ENCODE results near the gene GNG8. TPM values are rescaled to one million over a fixed set of nuclear protein-coding genes. Genes with fewer than 3 reads are reported as not detected.
A peak's percentile ranks its signal among the peaks of the same experiment; 100 is the strongest.

The GNG8 gene
- not detected for total RNA-seq
- long read RNA-seq, partial matches to known transcripts = 0 of 1 reads
- long read RNA-seq, other reads (novel, unspliced or antisense) = 1 of 1 reads

DNA sequence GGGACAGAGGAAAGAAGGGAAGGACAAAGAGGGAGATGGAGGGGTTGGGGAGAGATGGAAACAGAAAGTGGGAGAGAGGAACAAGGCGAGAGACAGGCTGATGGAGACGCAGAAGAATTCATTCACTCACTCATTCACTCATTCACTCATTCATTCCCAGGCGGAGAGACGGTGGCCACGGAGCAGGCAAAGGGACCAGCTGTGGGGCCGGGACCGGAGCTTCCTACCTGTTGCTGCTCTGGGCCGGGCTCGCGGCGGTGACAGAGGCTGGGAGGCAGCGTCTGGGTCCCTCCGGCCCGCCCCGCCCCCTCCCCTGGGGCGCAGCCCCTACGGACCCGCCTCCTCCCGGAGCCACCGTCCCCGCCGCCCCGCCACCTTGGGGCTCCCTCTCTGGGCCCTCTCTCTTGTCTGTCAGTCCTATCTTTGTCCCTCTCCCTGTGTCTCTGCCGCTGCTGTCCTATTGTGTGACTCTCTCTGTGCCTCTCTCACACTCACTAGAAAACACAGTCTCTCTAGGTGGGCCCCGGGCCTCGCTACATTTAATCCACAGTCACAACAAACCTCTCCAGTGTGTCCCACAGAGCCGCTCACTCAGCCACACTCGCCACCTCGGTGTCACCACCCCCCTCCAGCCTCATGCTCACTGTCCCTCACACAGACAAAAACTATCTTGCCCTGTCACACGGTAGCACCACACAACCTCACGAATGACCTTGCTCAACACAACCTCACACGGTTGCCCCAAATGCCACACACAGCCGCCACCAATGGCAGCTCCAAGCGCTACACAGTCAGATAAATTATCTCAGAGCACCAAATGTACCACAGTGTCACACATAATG, at the start of gene GNG8:
TSS of gene GNG8 (minus strand) at position 283 of the 842 bp plus-strand sequence. CDS start 1,520 bp downstream, outside the sequence.
- intact Hi-C loops (cut with DNase I) = no loop called here

GRCh38 chr19:46685189-46685588, 49.2 kb upstream of the GNG8 start:
- intact Hi-C loops (cut with DNase I) = no loop called here
- DNase-seq (ENCODE audit: low spot score) = no peak

More for the DNA sequence above, at the start of gene GNG8:
- DNase-seq (ENCODE audit: low spot score) = no peak

DNA sequence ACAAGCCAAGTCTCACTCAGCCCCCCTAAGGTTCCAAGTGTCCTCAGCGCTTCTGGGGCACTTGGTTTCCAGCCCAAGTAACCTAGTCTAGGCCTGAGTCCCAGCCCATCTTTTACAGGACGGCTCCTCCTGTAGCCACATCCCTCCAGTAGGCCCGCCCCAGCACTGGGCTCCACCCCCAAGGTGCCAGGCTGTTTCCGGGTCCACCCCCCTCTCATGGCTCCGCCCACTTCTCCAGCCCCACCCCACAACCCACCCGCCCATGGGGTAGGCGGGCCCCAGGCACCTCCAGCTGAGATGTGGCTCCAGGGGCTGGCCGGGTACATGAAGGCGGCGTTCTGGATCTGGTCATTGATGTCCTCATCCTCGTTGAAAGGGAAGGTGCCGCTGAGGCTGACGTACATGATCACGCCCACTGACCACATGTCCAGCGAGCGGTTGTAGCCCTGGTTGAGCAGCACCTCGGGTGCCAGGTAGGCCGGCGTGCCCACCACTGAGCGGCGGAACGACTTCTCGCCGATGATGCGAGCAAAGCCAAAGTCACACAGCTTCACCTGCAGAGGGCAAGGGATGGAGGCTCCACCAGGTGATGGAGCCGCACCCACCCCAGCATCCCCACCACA, 42.2 kb upstream of the GNG8 start:
- DNase-seq (ENCODE audit: low spot score) = no peak
- intact Hi-C loops (cut with DNase I) = no loop called here

DNA sequence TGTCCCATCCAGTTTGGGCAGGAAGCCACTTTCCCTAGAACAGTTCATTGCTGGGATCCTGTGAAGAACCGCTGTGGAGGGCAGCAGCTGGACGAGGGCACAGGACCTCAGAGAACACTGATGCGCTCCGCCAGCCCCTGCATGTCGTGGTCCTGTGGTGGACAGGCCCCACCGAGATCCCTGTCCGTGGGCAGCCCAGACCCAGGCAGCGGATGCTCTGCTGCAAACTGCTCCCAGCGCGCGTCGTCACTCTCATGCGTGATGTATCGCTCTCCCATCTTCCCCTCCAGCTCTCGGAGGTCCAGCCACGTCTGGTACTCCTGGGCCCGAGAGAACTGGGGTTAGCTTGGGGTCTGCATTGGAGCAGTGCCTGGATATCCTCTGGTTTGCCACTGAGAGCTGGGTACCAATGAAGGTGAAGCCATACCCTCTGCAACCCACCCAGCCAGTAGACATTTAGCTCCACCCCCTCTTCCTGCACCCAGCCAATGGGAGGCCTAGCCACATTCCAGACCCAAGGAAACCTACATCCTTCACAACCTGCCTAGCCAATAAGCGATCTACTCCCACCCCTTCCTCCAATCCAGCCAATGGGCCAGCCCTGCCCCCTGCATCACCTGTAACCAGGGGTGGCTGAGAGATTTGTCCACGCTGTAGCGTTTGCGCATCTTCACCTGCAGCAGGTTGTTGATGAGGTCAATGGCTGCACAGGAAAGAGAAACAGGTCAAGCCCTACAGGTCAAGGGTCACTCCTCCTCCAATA, 38.6 kb upstream of the GNG8 start:
- no peak for DNase-seq (ENCODE audit: low spot score)
- intact Hi-C loops (cut with DNase I) = no loop called here

- DNase-seq (ENCODE audit: low spot score) = no peak
- intact Hi-C loops (cut with DNase I) = no loop called here
Observed at GRCh38 chr19:46670813-46671212, 34.8 kb upstream of the GNG8 start.

DNA sequence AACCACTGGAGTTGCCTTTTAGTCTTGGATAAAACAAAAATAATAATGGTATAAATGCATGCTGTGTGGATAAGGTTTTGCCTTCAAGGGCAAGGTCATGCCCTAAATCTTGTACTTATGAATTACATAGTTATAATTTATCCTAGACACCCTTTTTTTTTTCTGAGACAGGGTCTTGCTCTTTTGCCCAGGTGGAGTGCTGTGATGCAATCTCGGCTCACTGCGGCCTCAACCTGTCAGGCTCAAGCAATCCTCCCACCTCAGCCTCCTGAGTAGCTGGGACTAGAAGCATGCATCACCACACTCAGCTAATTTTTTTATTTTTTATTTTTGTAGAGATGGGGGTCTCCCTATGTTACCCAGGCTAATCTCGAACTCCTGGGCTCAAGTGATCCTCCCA, 32.7 kb upstream of the GNG8 start:
- no peak for DNase-seq (ENCODE audit: low spot score)
- intact Hi-C loops (cut with DNase I) = loop anchor here (10.0 kb wide), 1 partner anchor 124 kb away; no protein-coding TSS in a partner anchor

DNA sequence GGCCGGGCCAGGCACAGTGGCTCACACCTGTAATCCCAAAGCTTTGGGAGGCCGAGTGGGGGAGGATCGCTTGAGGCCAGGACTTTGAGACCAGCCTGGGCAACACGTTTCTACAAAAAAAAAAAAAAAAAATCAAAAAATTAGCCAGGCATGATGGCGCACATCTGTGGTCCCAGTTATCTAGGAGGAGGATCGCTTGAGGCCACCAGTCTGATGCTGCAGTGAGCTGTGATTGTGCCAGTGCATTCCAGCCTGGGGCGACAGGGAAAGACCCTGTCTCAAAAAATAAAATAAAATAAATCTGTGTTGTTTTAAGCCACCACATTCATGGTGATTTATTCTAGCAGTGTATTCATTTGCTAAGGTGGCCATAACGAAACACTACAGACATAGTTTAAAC, 29.1 kb upstream of the GNG8 start:
- intact Hi-C loops (cut with DNase I) = loop anchor here (10.0 kb wide), 1 partner anchor 120 kb away; no protein-coding TSS in a partner anchor
- DNase-seq (ENCODE audit: low spot score) = no peak

DNA sequence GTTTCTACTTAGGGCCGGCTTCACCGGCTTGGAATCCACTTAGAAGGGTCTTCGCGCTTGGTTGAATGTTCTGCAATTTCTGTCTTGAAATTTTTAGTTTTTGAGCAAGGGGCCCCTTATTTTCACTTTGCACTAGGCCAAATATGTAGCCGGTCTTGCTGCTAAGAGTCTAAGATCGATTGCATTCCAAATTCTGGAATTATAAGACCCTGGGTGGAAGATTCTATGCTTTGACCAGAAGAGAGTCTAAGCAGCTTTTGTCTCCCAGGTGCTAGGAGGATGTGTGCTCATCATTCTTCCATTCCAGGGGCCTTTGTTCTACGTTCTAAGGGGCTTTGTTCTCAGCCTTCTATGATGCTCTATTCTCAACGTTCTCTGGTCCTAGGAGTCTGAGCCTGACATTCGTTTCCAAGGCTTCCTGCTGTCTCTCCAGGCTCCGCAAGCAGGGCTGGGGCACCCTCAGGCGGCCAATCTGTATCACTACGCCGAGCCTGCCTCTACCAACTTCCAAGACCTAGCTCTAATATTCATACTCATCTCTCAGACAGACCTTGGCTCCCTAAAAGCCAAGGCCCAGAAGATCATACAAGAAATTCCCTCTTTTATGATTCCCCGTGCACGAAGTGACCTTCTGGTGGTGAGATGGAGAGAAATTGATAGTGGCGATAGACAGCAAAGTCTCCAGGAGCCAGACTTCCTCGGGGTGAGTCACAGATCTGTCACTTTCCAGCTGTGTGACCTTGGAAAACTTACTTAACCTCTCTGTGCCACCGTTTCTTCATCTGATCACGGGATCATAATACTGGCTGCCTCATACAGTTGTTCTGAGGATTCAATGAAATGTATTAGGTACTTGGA, 26.0 kb upstream of the GNG8 start:
- intact Hi-C loops (cut with DNase I) = loop anchor here (1.0 to 10.0 kb wide), 2 partner anchors 48 to 117 kb away; no protein-coding TSS in a partner anchor
- peak; percentile 89 for DNase-seq (ENCODE audit: low spot score)

DNA sequence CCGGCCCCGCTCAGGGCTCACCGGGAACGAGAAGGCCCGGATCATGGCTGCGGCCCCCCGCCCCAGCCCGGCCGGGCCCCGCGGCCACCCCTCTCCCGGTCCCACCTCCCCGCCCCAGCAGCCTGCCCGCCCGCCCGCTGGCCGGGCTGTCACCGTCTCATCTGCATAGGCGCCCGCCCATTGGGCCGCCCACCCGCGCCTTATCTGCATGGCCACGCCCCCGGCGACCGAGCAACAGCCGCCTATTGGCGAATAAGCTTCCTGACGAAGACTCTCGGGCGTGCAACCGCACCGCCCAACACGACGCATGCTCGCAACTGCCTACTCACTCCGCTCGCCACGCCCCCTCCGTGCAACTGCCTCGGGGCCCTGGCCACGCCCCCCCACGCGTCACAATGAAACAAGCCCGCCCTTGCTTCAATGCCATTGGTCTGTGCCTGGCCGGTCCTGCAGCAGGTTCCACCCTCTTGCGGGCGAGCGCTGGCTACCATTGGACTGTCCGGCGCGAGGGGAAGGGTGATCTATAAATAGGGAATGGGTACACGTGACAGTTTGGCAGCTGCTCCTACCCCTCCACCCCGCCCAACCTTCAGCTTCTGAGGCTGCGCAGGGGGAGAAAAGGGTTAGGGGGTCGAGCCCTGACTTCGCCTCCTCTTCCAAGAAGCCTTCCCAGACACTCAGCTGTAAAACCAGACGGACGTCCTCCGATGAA, 25.2 kb upstream of the GNG8 start, which contains the start of gene DACT3:
TSS of gene DACT3 (minus strand) at position 163 of the 712 bp plus-strand sequence. CDS start at position 45, 118 bp downstream.
- DNase-seq (ENCODE audit: low spot score) = peak; percentile 100
- intact Hi-C loops (cut with DNase I) = loop anchor here (10.0 kb wide), 1 partner anchor 116 kb away; no protein-coding TSS in a partner anchor

DNA sequence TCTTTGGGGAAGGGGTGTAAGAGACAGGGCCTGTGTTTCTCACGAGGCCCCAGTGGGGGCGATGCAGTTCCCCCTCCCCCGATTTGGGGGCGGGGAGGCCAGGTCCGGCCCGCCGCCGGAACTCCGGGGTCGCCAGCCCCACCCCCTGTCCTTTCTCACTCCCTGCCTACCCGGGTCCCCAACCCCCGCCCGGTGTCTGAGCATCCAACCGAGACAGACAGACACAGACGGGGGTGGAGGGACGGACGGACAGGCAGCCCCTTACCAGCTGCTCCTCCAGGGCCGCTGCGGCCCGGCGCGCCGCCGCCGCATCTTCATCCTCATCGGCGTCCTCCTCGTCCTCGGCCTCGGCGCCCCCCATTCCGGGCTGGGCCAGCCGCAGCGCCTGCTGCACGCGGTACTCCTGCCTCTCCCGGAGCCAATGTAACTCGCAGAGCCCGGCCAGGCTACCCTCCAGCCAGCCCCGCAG, 24.6 kb upstream of the GNG8 start:
- intact Hi-C loops (cut with DNase I) = loop anchor here (10.0 kb wide), 1 partner anchor 116 kb away; no protein-coding TSS in a partner anchor
- peak; percentile 77 for DNase-seq (ENCODE audit: low spot score)

DNA sequence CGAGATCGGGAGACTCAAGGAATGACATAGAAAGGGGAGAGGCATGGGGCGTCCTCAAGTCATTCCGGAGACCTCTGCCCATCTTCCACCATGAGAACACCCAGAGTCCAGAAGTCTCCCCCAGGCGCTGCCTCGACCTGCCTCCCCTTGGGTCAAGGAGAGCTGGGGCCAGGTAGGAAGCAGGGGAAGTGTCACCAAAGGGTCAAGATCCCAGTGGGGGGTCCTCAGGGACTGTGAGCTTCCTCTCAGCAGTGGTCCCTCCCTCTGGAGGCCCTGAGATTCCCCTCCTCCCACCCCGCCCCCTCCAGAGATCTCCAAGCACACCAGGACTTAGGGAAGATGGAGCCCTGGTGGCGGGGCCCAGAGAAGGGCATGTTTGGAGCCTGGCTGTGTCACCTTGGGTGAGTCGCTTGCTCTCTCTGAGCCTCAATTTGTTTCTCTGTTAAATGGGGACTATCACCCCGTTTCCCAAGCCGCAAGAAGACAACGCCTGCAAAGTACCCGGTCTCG, 24.1 kb upstream of the GNG8 start:
- intact Hi-C loops (cut with DNase I) = loop anchor here (10.0 kb wide), 1 partner anchor 115 kb away; no protein-coding TSS in a partner anchor
- no peak for DNase-seq (ENCODE audit: low spot score)

GRCh38 chr19:46659151-46660007, 23.4 kb upstream of the GNG8 start:
- no peak for DNase-seq (ENCODE audit: low spot score)
- intact Hi-C loops (cut with DNase I) = loop anchor here (10.0 kb wide), 1 partner anchor 115 kb away; no protein-coding TSS in a partner anchor

GRCh38 chr19:46656541-46656940, 20.5 kb upstream of the GNG8 start:
- intact Hi-C loops (cut with DNase I) = no loop called here
- DNase-seq (ENCODE audit: low spot score) = no peak

- DNase-seq (ENCODE audit: low spot score) = no peak
Observed at GRCh38 chr19:46654621-46655152, 18.7 kb upstream of the GNG8 start.

DNA sequence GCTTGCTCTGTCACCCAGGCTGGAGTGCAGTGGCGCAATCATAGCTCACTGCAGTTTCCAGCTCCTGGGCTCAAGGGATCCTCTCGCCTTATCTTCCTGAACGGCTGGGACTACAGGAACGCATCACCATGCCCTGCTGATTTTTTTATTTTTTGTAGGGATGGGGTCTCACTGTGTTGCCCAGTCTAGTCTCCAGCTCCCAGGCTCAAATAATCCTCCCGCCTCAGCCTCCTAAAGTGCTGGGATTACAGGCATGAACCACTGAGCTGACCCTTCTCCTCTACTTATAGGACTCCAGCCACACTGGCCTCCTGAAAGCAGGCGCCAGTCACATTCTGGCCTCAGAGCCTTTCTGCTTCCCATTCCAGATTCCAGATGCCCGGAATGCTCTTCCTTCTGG, 14.4 kb upstream of the GNG8 start:
- DNase-seq (ENCODE audit: low spot score) = no peak
- intact Hi-C loops (cut with DNase I) = no loop called here

More at GRCh38 chr19:46654621-46655152, 18.7 kb upstream of the GNG8 start:
- intact Hi-C loops (cut with DNase I) = no loop called here
